Choroid plexus epithelial cell (primary cell): ENCODE measurements around the gene GDE1.
A peak's percentile ranks its signal among the peaks of the same experiment; 100 is the strongest.

Experiments used
- DNase-seq: peaks from one replicate; pipeline ENCODE4 v3.0.0-alpha.2; 2010; ENCODE audit warnings: low read depth
- H3K4me3 ChIP-seq: 2 replicates; pipeline ENCODE4 v1.5.1; 2011; ENCODE audit warnings: low read depth, mild to moderate bottlenecking, control low read depth, low read length, moderate library complexity
- CTCF ChIP-seq: conservative IDR thresholded peaks from 2 replicates; pipeline ENCODE4 v1.5.1; 2011; ENCODE audit warnings: low read depth, mild to moderate bottlenecking, control low read depth, inconsistent platforms, low read length, moderate library complexity

The GDE1 gene

GRCh38 chr16:19521471-19522396 is at the start of gene GDE1:
TSS of gene GDE1 (minus strand) at chr16:19522098. CDS start at chr16:19521964, 134 bp downstream.
- peak; percentile 48 for TF ChIP-seq CTCF
- H3K4me3 ChIP-seq: peak within 1 kb of the TSS; percentile 76
- DNase-seq: peak; percentile 90

- no peak for DNase-seq
- no peak overlapping the region for H3K4me3 ChIP-seq
- TF ChIP-seq CTCF: no peak
These were observed 45.7 kb upstream of the GDE1 start for GRCh38 chr16:19567560-19567959.

- DNase-seq: no peak
- TF ChIP-seq CTCF: no peak
These were observed 44.5 kb upstream of the GDE1 start for GRCh38 chr16:19566362-19566761.

GRCh38 chr16:19563377-19563776 is 41.5 kb upstream of the GDE1 start:
- no peak overlapping the region for H3K4me3 ChIP-seq
- TF ChIP-seq CTCF: no peak
- no peak for DNase-seq

More at GRCh38 chr16:19566362-19566761, 44.5 kb upstream of the GDE1 start:
- H3K4me3 ChIP-seq: no peak overlapping the region

GRCh38 chr16:19560078-19560477 is 38.2 kb upstream of the GDE1 start:
- no peak overlapping the region for H3K4me3 ChIP-seq
- no peak for DNase-seq
- TF ChIP-seq CTCF: no peak

- DNase-seq: peak; percentile 83
- no peak overlapping the region for H3K4me3 ChIP-seq
- peak; percentile 59 for TF ChIP-seq CTCF
These were observed 37.5 kb upstream of the GDE1 start for GRCh38 chr16:19559242-19559910.
